Ishikawa (cell line): ENCODE measurements around the gene ABCC6.

ENCODE experiments used
- CEBPB ChIP-seq: IDR thresholded peaks from 2 replicates; pipeline ENCODE4 v1.6.1; 2012
- EGR1 ChIP-seq: IDR thresholded peaks from 2 replicates; pipeline ENCODE4 v1.6.1; 2012
- EP300 ChIP-seq: IDR thresholded peaks from 2 replicates; pipeline ENCODE4 v1.6.1; 2012; ENCODE audit warnings: borderline replicate concordance
- FOXM1 ChIP-seq: IDR thresholded peaks from 2 replicates; pipeline ENCODE4 v1.6.1; 2012; ENCODE audit warnings: low read depth, borderline replicate concordance
- RAD21 ChIP-seq: IDR thresholded peaks from 2 replicates; pipeline ENCODE4 v1.6.1; 2012; ENCODE audit warnings: low read depth
- REST ChIP-seq: IDR thresholded peaks from 2 replicates; pipeline ENCODE4 v1.6.1; 2012; ENCODE audit warnings: low read depth, mild to moderate bottlenecking
- TAF1 ChIP-seq: IDR thresholded peaks from 2 replicates; pipeline ENCODE4 v1.6.1; 2012; ENCODE audit warnings: low read depth, mild to moderate bottlenecking
- TCF12 ChIP-seq: IDR thresholded peaks from 2 replicates; pipeline ENCODE4 v1.6.1; 2012; ENCODE audit warnings: low read depth
- TEAD4 ChIP-seq: IDR thresholded peaks from 2 replicates; pipeline ENCODE4 v1.6.1; 2012
- USF1 ChIP-seq: IDR thresholded peaks from 2 replicates; pipeline ENCODE4 v1.6.1; 2012

- no peak for TF ChIP-seq USF1
- TF ChIP-seq EGR1: no peak
- TF ChIP-seq TEAD4: no peak
- no peak for TF ChIP-seq TCF12
- no peak for TF ChIP-seq RAD21
- TF ChIP-seq FOXM1: no peak
- TF ChIP-seq TAF1: no peak
- no peak for TF ChIP-seq REST
- no peak for TF ChIP-seq CEBPB
- no peak for TF ChIP-seq EP300
Measured at GRCh38 chr16:16155234-16155633, 68.1 kb downstream of the ABCC6 start.
